Central memory CD4-positive, alpha-beta T cell (primary cell): ENCODE results near the gene SSTR3.

Experiments
- DNase-seq: peaks from one replicate; pipeline ENCODE4 v3.0.0; 2022

The SSTR3 gene

DNA sequence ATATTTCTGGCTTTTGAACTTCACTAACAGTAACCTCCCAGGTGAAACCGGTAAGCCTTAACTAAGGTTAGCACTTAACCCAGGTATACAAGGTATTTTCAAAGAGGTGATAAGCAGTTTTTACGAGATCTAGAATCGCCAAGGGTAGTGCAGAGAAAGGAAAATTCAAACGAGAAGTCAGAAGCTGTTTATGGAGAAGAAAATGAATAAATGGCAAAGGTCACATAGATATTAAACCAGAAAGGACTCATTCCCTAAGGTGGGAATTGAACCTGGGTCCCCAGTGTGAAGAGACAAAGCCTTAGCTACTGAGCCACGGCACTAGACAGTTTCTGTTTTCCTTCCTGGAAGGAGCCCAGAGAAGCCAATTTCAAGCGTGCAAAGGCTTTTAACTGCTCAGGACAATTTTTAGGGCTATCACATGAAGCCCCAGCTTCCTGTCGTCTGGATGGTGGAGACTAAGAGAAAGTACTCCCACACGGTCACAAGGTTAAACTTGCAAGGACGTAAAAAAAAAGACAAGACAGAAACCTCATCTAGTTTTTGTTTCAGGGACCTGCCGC, 18.6 kb downstream of the SSTR3 start:
- peak; percentile 51 for DNase-seq

DNA sequence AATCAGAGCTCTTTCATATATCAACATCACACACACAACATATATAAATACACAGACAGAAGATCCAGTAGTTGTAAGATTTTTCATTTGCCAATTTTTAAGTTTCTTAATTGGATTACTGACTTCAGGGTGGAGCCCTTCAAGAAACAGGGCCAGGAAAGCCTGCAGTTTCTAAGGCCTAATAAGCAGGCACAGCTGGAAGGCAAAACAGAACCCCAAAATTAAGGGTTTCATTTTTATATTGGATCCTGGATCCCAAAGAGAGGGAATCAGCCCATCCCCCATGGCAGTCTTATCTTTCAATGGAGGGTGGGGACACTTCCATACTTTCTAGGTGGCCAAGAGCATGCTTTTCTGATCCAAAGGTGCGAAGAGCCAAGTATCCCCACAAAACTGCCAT, 19.5 kb downstream of the SSTR3 start:
- DNase-seq = no peak

DNA sequence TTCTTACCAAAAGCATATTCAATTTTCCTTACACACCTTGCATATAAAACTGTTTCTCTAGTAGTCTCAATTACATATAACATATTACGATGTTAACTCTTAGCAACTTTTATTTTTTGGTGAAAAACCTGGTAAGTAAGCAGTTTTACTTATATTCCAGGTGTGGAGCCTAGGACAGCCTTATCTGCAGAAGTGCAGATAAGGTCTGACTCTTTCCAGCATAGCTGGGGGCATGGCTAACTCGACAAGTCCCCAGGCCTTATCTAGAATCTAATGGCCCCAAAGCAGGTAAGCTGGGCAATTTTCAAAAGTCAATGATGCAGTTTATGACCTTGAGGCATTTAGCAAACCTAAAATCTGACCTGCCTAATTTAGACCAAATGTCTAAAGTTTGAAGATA, 20.1 kb downstream of the SSTR3 start:
- no peak for DNase-seq

DNA sequence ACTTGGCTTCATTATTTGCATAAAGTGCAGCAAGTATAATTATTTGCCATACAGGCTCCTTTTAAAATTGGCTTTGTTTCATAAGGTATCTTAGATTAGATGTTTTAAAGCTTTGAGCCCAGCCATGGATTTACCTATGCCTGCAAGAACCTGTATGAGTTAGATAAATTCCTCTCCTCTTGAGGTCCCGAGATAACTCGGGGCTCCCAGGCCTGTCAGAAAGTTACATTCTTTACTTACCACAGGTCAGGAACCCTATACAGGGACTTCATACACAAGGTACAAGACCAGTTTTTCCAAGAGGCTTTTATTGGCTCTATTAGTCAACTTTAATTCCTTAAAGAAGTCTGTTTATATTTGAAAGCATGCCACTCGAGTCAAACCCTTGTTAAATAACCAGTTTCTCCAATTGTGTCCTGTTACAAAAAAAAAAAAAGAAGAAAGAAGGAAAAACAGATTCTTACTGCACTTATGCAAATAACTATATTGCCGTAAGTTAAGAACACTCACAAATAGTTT, 22.0 kb downstream of the SSTR3 start:
- no peak for DNase-seq

DNA sequence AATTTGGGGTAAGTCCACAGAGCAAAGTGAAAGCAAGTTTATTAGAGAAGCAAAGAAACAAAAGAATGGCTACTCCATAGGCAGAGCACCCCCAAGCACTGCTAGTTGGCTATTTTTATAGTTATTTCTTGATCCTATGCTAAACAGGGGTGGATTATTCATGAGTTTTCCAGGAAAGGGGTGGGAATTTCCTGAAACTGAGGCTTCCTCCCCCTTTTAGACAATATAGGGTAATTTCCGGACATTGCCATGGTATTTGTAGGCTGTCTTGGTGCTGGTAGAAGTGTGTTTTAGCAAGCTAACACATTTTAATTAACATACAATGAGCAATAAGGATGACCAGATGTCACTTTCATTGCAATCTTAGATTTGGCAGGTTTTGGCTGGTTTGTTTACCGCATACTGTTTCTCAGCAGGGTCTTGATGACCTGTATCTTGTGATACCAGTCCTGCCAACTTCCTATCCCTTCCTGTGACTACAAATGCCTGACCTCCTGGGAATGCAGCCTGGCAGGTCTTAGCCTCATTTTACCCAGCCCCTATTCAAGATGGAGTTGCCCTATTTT, 23.3 kb downstream of the SSTR3 start:
- DNase-seq = no peak

DNA sequence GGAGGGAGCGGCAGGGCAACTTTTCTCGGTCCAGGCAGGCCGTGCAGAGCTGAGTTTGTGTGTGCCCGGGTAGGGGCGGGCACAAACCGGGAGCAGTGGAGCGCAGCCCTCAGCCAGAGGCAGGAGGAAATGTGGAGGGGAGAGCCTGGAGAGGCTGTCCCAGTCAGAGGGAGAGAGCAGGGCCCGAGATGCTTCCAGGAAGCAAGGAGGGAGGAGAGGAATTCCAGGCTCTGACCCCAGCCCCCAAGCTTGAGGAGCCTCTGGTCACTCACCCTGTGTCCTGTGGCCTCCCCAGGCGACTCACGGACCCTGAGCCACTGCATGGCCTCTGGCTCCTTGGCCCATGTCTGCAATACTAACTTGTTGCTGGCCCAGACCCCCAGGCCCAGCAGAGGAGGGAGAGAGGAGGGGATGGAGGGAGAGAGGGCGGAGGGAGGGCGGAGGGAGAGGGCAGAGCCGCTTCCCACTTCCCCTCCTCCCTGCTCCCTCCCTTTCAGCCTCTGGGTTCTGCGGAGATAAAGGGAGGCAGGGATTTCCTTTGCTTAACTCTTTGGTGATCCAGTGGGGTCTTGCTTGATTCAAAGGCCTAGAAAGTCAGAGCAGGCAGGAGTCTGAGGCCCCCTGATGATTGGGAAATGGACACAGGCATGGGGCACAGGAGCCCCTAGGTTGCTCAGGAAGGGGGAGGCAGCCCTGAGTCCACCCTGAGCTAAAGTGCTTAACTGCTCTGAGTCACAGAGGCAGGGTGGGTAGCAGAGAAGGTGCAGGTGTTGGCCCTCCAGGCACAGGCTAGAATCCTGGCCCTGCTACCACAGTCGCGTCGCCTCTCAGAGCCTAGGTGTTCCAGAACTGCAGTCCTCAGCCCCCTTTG, 24.2 kb downstream of the SSTR3 start, which contains the start of gene C1QTNF6:
Gene C1QTNF6 (minus strand): TSS at position 357 of the 871 bp plus-strand sequence. CDS start 34 bp downstream, at position 323.
- no peak for DNase-seq

DNA sequence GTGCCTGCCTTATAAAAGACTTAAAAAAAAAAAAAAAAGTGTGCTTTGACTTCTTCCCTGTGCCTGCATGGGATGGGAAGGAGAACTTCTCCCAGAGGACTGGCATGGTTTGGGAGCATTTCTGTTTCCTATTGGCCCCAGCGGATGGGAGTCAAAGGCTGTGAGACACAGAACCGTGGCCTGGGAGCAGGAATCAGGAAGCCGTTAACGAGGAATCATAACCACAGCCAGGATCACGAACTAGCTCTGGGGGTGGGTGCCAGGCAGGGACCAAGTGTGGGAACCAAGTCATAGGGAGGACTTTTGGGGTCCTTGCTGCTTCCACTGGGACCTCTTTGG, 24.8 kb downstream of the SSTR3 start:
- DNase-seq = no peak

DNA sequence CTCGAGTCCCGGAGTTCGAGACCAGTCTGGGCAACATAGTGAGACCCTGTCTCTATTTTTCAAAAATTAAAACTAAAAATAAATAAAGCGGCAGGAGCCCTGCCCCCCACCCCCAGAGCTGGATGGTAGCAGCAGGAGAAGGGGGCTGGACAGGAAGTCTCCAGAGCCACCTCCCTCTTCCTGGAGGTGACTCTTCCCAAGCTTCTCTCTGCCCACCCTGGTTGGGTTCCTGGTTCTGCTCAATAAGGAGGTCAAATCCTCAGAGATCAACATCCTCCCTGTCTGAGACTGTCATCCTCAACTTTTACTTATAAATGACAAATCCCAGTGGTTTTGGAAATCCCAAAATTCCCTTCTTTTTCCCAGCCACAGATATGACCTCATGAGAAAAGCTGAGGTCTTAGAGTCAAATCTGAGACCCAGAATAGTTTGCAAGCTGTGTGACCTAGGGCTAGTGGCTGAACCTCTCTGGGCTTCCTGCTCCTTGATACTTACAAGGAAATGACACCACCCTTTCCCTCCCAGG, 25.2 kb downstream of the SSTR3 start:
- no peak for DNase-seq

DNA sequence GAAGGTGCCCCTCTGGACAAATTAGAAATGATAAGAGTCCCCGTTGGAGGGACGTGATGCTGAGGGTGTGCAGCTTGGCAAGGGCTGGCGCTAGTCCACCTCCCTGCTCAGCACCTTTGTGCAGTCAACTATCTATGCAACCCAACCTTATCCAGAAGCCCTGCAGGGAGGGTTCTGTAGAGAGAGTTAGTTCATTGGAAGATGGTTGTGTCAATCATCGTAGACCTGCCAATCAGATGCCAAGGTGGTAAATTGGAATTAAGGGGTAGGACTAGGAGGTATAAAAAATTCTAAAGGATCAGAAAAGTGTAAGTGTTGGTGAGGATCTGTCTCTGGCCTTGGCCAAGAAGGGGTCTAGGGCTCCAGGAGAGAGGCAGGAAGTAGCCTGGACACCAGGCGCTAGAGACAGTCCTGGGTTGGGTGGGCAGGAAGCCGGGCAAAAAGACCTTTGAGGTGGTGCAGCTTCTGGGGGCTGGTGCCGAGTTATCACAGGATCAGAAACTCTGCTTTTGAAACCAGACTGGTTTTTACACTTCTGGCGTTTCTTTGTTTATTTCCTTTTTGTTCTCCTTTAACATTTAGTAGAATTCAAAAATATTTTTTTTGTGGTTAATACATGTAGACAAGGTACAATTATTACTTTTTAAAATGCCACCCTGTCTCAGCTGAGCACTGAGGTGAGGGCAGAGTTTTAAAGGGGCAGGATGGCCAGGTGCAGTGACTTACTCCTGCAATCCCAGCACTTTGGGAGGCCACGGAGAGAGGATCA, 25.9 kb downstream of the SSTR3 start:
- peak; percentile 69 for DNase-seq

DNA sequence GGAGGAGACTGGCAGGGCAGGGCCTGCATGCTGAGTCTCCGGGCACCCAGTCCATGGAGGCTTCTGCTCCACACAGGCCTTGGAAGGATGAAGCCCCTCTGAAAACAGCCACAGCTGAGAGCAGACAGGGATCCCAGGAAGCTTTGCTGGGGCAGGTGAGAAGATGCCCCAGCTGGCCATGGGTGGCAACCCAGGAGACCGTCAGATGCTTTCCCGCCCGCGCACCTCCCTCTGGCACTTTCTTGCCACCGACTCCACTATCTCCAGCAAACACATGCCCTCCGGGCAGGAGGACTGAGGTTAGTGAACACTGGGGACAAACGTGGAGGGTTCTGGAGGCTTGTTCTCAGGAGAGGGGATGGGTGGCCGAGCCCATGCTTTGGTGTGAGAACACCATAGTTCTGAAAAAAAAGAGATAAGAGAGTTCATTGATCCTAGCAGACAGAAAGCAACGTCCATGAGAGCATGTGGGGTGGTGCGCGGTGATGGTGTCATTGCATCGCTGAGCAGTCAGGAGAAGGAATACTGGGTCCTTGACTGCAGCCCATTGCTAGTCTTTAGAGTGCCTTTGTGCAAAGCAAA, 26.5 kb downstream of the SSTR3 start:
- DNase-seq = no peak

DNA sequence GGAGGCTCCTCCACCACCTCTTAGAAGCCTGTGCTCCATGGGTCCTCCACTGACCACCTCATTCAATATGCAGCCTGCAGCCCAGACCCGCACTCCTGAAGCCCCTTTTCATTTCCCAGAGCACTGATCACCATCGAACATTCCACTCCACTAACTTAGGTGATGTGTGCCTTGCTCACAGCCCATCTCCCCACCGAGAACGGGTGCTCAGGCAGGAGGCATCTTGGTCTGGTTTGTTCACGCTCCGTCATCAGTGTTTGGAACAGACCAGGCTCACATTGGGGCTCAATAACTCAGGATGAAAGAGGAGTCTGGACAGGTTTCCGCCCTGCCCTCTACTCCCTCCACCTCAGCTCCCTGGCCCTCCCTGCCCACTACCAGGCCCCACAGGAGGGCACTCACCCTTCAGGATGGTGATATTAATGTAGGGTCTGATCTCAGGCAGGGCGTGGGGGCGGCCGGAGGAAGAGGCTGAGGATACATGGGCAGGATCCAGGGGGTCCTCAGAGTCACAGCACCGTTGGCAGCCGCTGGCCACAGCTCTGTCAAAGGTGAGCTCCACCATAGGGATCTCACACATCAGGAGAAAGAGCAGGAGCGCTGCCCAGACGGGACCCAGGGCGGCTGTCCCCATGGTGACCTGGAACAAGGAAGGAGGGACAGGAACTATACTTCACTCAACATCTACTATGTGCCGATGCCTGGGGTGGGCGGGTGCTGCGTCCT, 27.3 kb downstream of the SSTR3 start:
- DNase-seq = no peak

DNA sequence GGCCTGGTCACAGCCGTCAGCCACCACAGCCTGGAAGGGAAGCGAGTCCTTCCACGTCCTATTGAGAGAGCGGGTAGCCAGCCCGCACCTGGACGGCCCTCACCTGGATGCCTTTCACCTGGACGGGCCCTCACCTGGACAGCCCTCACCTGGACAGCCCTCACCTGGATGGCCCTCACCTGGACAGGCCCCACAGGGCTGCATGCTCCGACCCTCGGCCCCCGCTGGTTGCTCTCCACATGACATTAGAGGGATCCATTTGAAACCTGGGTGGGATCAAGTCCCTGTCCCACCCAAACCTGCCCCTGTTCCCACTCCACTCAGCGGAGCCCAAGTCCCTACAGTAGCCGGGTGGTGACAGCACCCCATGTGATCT, 27.9 kb downstream of the SSTR3 start:
- no peak for DNase-seq

DNA sequence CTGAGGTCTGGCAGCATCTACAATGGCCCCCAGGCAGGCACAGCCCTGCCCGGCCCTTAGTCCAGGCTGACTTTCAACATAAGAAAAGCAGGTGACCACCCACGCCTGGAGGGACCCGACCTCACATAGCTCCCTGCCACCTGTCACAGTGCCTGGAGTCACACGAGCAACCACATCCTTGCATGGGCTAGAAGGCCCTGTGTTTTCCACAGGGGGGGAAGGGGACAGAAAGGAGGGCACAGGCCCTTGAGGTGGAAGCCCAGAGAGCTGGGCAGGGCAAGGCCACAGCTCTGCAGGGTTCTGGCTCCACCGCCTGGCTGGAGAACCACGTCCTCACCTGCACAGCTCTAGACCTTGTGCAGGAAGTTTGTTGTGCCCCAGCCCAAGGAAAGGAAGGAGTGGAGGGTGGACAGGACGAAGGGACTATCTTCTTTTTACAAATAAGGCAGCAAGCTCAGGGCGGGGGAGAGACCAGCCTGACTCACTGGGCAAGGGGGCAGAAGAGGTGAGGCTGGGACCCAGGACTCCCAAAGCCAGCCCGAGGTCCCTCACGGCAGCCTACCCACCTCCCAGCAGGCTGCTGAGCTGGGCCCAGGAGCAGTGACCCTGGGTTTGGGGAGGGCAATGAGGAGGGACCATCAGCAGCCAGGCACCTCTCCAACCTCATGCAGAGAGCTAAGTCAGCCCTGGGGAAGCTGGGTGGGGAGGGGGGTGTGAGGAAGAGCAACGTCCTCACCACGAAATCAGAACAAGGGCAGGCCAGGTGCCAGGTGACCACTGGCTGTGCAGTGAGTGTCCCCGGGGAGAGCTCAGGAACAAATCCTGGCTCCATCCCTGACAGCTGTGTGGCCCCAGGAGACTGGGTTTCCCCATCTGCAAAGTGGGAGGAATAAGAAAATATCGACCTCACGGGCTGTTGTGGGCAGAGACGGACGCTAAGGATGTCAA, 28.6 kb downstream of the SSTR3 start:
- DNase-seq = no peak

DNA sequence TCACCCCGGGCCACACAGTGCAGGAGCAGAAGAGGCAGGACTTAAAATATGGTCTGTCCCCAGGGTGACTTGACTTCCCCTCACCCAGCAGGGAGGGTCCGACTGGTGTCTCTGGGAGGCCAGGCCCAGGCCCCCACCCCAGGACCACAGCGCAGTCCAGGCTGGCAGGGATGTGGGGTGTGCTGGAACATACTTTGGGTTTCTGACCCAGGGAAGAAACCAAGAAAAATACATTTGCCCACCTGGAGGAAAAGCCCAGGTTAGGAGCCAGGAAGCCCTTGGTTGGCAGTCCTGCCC, 29.4 kb downstream of the SSTR3 start:
- no peak for DNase-seq

DNA sequence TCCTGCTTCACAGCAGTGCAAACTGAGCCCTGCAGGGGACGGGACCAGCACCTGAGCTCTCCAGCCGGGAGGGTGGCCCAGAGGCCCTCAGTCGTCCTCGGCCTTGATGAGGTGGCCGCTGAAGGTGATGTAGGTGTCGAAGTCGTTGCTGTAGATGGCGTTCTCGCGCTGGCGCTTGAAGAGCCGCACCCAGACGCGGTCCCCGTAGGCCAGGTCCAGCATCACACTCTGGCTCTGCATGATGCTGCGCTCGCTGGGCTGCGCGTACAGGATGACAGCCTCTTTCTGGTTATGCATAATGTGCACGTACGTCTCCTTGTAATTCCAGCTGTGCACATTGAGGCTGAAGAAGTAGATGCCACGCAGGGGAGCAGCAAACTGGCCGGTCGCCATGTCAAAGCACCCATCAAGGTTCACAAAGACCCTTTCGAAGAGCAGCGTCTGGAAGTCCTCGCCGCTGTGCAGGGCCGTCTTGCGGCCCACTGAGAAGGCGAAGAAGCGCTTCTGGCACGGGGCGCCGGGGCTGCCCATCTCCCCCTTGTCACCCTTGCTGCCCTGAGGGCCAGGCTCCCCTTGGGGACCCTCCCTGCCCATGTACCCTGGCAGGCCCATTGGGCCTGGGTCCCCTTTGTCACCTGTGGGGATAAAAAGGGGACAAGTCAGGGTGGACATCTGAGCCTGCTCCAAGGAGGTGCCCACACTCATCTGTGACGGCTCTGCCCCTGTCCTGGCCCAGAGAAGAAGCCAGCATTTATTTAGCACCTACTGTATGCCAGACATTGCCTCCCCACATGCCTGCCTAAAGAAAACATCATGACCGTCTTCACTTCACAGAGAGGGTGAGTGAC, 30.0 kb downstream of the SSTR3 start:
- DNase-seq = no peak

DNA sequence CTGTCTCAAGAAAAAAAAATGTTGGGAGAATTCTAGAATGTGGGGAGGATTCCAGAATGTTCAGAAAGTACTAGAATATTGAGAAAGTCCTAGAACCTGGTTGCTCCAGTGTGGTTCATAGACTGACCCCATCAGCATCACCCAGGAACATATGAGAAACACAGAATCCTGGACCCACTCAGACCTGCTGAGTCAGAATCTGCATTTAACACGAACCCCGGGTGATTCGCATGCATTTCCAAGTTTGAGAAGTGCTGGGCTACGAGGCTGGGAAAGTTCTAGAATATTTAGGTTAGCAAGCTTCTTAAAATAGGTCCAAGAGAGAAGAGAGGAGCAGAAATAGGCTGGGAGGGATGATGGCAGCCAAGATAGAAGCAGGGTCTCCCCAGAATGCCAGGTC, 30.6 kb downstream of the SSTR3 start:
- DNase-seq = no peak

DNA sequence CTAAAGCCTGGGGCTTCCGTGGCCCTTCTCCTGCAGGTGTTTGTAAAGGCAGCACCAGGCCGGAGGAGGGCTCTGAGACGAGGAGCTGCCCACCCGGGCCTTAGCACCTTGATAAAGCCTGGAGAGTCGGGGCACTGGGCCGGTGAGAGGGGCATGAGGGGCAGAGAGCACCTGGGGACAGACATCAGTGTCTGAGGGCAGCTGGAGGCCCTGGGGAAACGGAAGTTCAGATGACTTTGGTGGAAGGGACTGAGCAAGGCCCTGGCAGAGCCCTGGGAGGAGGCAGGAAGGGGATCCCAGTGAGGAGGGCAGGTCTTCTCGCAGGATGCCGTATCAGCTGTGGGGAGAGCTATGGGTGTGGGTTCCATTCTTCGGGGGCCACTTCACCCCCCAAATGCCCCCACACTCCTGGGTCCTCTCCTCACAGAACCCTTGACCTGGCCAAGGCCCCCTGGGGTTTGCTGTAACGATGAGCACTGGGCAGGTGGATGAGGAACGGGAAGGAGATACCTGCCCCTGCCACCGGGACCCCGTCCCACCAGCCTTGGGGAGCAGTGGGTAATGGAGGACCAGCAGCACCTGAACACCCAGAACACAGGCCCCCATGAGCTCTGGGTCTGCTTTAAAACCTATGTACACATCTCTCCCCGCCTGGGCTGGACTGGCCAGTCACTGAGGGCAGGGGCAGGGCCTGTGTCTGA, 31.6 kb downstream of the SSTR3 start:
- no peak for DNase-seq

DNA sequence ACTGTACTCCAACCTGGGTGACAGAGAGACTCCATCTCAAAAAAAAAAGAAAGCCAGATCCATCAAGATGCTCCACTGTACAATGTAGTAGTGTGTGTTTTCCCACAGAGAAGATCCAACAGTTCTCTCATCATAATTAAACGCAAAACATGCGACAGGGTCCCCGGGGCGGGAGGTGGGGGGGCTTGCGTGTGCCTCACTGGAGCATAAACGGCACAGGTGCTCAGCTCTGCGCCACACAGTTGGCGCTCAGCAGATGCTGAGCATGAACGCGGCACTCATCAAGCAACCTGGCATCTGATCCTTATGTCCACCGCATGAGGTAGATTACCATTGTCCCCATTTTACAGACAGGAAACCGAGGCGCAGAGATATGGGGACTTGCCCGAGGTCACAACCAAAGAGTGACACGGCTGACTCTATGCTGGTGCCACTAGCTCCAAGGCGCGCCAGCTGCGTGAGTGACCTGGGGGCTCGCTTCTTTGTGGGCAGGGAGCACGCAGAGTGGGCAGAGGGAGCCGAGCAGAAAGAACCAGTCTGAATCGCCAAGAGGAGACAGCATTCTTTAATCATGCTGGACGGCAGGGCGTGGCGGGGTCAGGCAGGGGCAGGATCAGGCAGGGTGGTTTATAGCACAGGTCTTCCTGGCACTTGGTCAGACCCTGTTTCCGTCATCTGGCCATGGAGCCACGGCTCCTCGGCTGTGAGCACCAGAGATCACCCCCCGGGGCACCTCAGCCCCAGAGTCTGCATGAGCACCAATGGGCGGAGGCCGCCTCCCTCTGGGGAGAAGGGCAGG, 32.5 kb downstream of the SSTR3 start:
- no peak for DNase-seq

DNA sequence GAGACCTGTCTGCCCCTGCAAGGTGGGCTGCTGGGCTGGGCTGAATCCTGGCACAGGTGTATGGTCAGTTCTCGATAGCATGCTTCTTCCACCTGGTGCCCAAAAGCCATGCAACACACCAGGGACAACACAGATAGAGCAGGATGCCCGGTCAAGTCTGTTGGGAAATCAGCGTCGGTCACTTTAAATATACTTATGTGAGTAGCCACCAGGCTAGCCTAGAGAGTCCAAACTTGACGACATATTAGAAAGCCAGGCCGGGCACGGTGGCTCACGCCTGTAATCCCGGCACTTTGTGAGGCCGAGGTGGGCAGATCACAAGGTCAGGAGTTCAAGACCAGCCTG, 33.2 kb downstream of the SSTR3 start:
- no peak for DNase-seq
